Naive B cell (primary cell): ENCODE data around the gene CIAO2B. TPM values are rescaled to one million over a fixed set of nuclear protein-coding genes. Genes with fewer than 3 reads are reported as not detected.
A peak's percentile ranks its signal among the peaks of the same experiment; 100 is the strongest.
"Not testable (repeated sequence)": the region's sequence is repeated elsewhere in the genome, so short reads cannot be mapped to it uniquely, and the experiment has no call there.

Experiments used
- ATAC-seq, 2 donors: fragments of 150-1000 bp; cut with Tn5 transposase; 2 replicates each; pipeline ENCODE4 v1.10.0; 2021; ENCODE audit warnings: low read depth in 2 of 2, mild to moderate bottlenecking in 2 of 2, moderate library complexity in 2 of 2
- DNase-seq: peaks from one replicate; pipeline ENCODE4 v3.0.0; 2022
- H3K27ac Mint-ChIP-seq, 6 donors: one replicate each; pipeline ENCODE4 v1.8.0; 2020 to 2022; ENCODE audit warnings: mild to moderate bottlenecking in 6 of 6, mixed read lengths in 6 of 6, moderate library complexity in 5 of 6, inconsistent platforms in 2 of 6
- H3K27me3 Mint-ChIP-seq, 3 donors: one replicate each; pipeline ENCODE4 v1.8.0; 2021 to 2022; ENCODE audit warnings: mixed read lengths in 3 of 3, mild to moderate bottlenecking in 1 of 3
- H3K36me3 Mint-ChIP-seq, 2 donors: one replicate each; pipeline ENCODE4 v1.8.0; 2020 to 2022; ENCODE audit warnings: mixed read lengths in 2 of 2, inconsistent platforms in 1 of 2, mild to moderate bottlenecking in 1 of 2
- H3K4me1 Mint-ChIP-seq, 3 donors: one replicate each; pipeline ENCODE4 v1.8.0; 2020 to 2022; ENCODE audit warnings: mixed read lengths in 3 of 3, inconsistent platforms in 1 of 3, mild to moderate bottlenecking in 1 of 3, moderate library complexity in 1 of 3
- H3K4me3 Mint-ChIP-seq, 8 donors: one replicate each; pipeline ENCODE4 v1.8.0; 2020 to 2022; ENCODE audit warnings: mild to moderate bottlenecking in 8 of 8, mixed read lengths in 8 of 8, moderate library complexity in 8 of 8, inconsistent platforms in 2 of 8
- H3K9me3 Mint-ChIP-seq, 7 donors: one replicate each; pipeline ENCODE4 v1.8.0; 2020 to 2022; ENCODE audit warnings: mixed read lengths in 7 of 7, mild to moderate bottlenecking in 5 of 7, inconsistent platforms in 2 of 7, moderate library complexity in 1 of 7
- polyA plus RNA-seq, 6 donors: library from polyadenylated mRNA; unstranded; fragments of 300-500 nt; fragmentation: Illumina TruSeq; gene quantifications; one replicate each; pipeline ENCODE4 v1.2.3, GENCODE V29; 2021; ENCODE audit warnings: low read depth in 6 of 6

Gene CIAO2B
- polyA plus RNA-seq, 6 donors from 2014 or later, result 69.0 to 114 (median 100) TPM

GRCh38 chr16:66942981-66943380, 8.8 kb upstream of the CIAO2B start:
- Mint-ChIP-seq H3K27ac (peak overlapping the region in 2 of 6 donors; percentile 64 to 69), H3K36me3 (peaks cover 0 to 15% of the 10 kb centered on the region in 2 donors), H3K4me1 (peaks cover 7 to 20% (median 16%) of the 10 kb centered on the region in 3 donors), H3K9me3 (no peaks in the 10 kb centered on the region), H3K4me3 (peak overlapping the region in 1 of 8 donors; percentile 82), H3K27me3 (peaks cover 0 to 6% (median 4%) of the 10 kb centered on the region in 3 donors)
- no peak for ATAC-seq
- DNase-seq, result no peak

- Mint-ChIP-seq H3K27ac (no peak overlapping the region), H3K9me3 (no peaks in the 10 kb centered on the region), H3K27me3 (no peaks in the 10 kb centered on the region), H3K4me3 (peak overlapping the region in 1 of 8 donors; percentile 27), H3K4me1 (peaks cover 17 to 30% (median 29%) of the 10 kb centered on the region in 3 donors), H3K36me3 (peaks cover 6 to 15% of the 10 kb centered on the region in 2 donors)
- ATAC-seq (no peak), DNase-seq (no peak)
Observed at GRCh38 chr16:66940236-66940635, 6.0 kb upstream of the CIAO2B start.

GRCh38 chr16:66939366-66939765, 5.2 kb upstream of the CIAO2B start:
- Mint-ChIP-seq H3K27ac (peak overlapping the region in 1 of 6 donors; percentile 34), H3K4me1 (peaks cover 22 to 39% (median 35%) of the 10 kb centered on the region in 3 donors), H3K36me3 (peaks cover 6 to 17% of the 10 kb centered on the region in 2 donors), H3K4me3 (peak overlapping the region in 1 of 8 donors; percentile 64), H3K27me3 (no peaks in the 10 kb centered on the region), H3K9me3 (no peaks in the 10 kb centered on the region)
- DNase-seq (no peak), ATAC-seq (no peak)

GRCh38 chr16:66937725-66938337, 3.6 kb upstream of the CIAO2B start:
- DNase-seq (no peak), ATAC-seq (no peak)
- no peaks in the 10 kb centered on the region for H3K9me3 Mint-ChIP-seq
- peak overlapping the region in 1 of 6 donors; percentile 73 for H3K27ac Mint-ChIP-seq
- H3K4me3 Mint-ChIP-seq, result peak overlapping the region in 3 of 8 donors; percentile 29 to 70 (median 61)
- H3K36me3 Mint-ChIP-seq, result peaks cover 6 to 22% of the 10 kb centered on the region in 2 donors
- H3K27me3 Mint-ChIP-seq, result no peaks in the 10 kb centered on the region
- H3K4me1 Mint-ChIP-seq, result peaks cover 37 to 55% (median 48%) of the 10 kb centered on the region in 3 donors

- no peaks in the 10 kb centered on the region for H3K9me3 Mint-ChIP-seq
- no peak for ATAC-seq
- H3K4me1 Mint-ChIP-seq, result peaks cover 44 to 63% (median 56%) of the 10 kb centered on the region in 3 donors
- peaks cover 6 to 16% of the 10 kb centered on the region in 2 donors for H3K36me3 Mint-ChIP-seq
- H3K4me3 Mint-ChIP-seq, result peak overlapping the region in 7 of 8 donors; percentile 2 to 100 (median 50)
- H3K27me3 Mint-ChIP-seq, result no peaks in the 10 kb centered on the region
- no peak for DNase-seq
- H3K27ac Mint-ChIP-seq, result peak overlapping the region in 3 of 6 donors; percentile 61 to 73 (median 69)
Observed at GRCh38 chr16:66936889-66937554, 2.8 kb upstream of the CIAO2B start.

- DNase-seq (no peak), ATAC-seq (no peak)
- H3K27ac Mint-ChIP-seq, result peak overlapping the region in 4 of 6 donors; percentile 21 to 86 (median 50)
- peak overlapping the region in 7 of 8 donors; percentile 32 to 100 (median 54) for H3K4me3 Mint-ChIP-seq
- H3K36me3 Mint-ChIP-seq, result peaks cover 6 to 11% of the 10 kb centered on the region in 2 donors
- no peaks in the 10 kb centered on the region for H3K9me3 Mint-ChIP-seq
- peaks cover 44 to 68% (median 59%) of the 10 kb centered on the region in 3 donors for H3K4me1 Mint-ChIP-seq
- no peaks in the 10 kb centered on the region for H3K27me3 Mint-ChIP-seq
Observed at GRCh38 chr16:66936462-66936861, 2.3 kb upstream of the CIAO2B start.

GRCh38 chr16:66935314-66936011, 1.3 kb upstream of the CIAO2B start, which contains the start of gene CES2:
CES2 (plus strand) TSS chr16:66935516; CDS start chr16:66935636, 120 bp downstream.
- Mint-ChIP-seq H3K36me3 (peaks cover 6 to 11% of the 10 kb centered on the region in 2 donors), H3K4me1 (peaks cover 44 to 68% (median 59%) of the 10 kb centered on the region in 3 donors), H3K9me3 (no peaks in the 10 kb centered on the region), H3K27ac (peak within 1 kb of the TSS; percentile 98 to 99 (median 99)), H3K4me3 (peak within 1 kb of the TSS; percentile 94 to 100 (median 98)), H3K27me3 (no peaks in the 10 kb centered on the region)
- no peak for DNase-seq
- ATAC-seq, result no peak

- not testable (repeated sequence) for ATAC-seq, H3K27me3 Mint-ChIP-seq, DNase-seq, H3K9me3 Mint-ChIP-seq
- H3K27ac Mint-ChIP-seq, result peak overlapping the region; percentile 98 to 99 (median 99)
- H3K4me1 Mint-ChIP-seq, result peaks cover 44 to 68% (median 59%) of the 10 kb centered on the region in 3 donors
- peak overlapping the region; percentile 94 to 100 (median 98) for H3K4me3 Mint-ChIP-seq
- peaks cover 6 to 11% of the 10 kb centered on the region in 2 donors for H3K36me3 Mint-ChIP-seq
Observed at GRCh38 chr16:66934839-66935313, 674 bp upstream of the CIAO2B start.

- peaks cover 6 to 11% of the 10 kb centered on the region in 2 donors for H3K36me3 Mint-ChIP-seq
- H3K4me3 Mint-ChIP-seq, result peak overlapping the region; percentile 94 to 100 (median 98)
- no peaks in the 10 kb centered on the region for H3K27me3 Mint-ChIP-seq
- DNase-seq (no peak), ATAC-seq (no peak)
- H3K27ac Mint-ChIP-seq, result peak overlapping the region; percentile 98 to 99 (median 99)
- H3K9me3 Mint-ChIP-seq, result no peaks in the 10 kb centered on the region
- peaks cover 44 to 66% (median 59%) of the 10 kb centered on the region in 3 donors for H3K4me1 Mint-ChIP-seq
Observed at GRCh38 chr16:66933776-66934137, 445 bp downstream of the CIAO2B start.

- Mint-ChIP-seq H3K4me3 (peak overlapping the region in 6 of 8 donors; percentile 94 to 100 (median 98)), H3K4me1 (peaks cover 38 to 54% (median 50%) of the 10 kb centered on the region in 3 donors), H3K36me3 (peaks cover 0 to 11% of the 10 kb centered on the region in 2 donors), H3K27ac (peak overlapping the region in 3 of 6 donors; percentile 84 to 99 (median 99)), H3K9me3 (no peaks in the 10 kb centered on the region), H3K27me3 (no peaks in the 10 kb centered on the region)
- DNase-seq (no peak), ATAC-seq (no peak)
Observed at GRCh38 chr16:66932076-66932475, 2.1 kb downstream of the CIAO2B start.

- H3K27ac Mint-ChIP-seq, result peak overlapping the region in 3 of 6 donors; percentile 2 to 70 (median 69)
- peaks cover 0 to 11% of the 10 kb centered on the region in 2 donors for H3K36me3 Mint-ChIP-seq
- ATAC-seq (no peak), DNase-seq (no peak)
- no peaks in the 10 kb centered on the region for H3K27me3 Mint-ChIP-seq
- no peaks in the 10 kb centered on the region for H3K9me3 Mint-ChIP-seq
- H3K4me1 Mint-ChIP-seq, result peaks cover 37 to 52% (median 47%) of the 10 kb centered on the region in 3 donors
- peak overlapping the region in 6 of 8 donors; percentile 9 to 100 (median 96) for H3K4me3 Mint-ChIP-seq
Observed at GRCh38 chr16:66931665-66932064, 2.5 kb downstream of the CIAO2B start.

GRCh38 chr16:66930189-66930588, 4.0 kb downstream of the CIAO2B start:
- no peak overlapping the region for H3K27ac Mint-ChIP-seq
- ATAC-seq (no peak), DNase-seq (no peak)
- peaks cover 0 to 11% of the 10 kb centered on the region in 2 donors for H3K36me3 Mint-ChIP-seq
- peaks cover 34 to 45% (median 39%) of the 10 kb centered on the region in 3 donors for H3K4me1 Mint-ChIP-seq
- no peaks in the 10 kb centered on the region for H3K9me3 Mint-ChIP-seq
- peak overlapping the region in 2 of 8 donors; percentile 8 to 41 for H3K4me3 Mint-ChIP-seq
- H3K27me3 Mint-ChIP-seq, result peaks cover 8 to 9% (median 9%) of the 10 kb centered on the region in 3 donors
